Right atrium auricular region (tissue), 2 donors: Measurements from ENCODE around the gene TTC7B. TPM values are rescaled to one million over a fixed set of nuclear protein-coding genes. Genes with fewer than 3 reads are reported as not detected.

Experiments used
- DNase-seq: peaks from one replicate; pipeline ENCODE4 v3.0.0-alpha.2; 2019; ENCODE audit warnings: low spot score
- H3K27ac ChIP-seq, 2 donors: fragments of 200-600 bp; sonication (generic); 1 replicate in 1 of 2; 2 replicates in 1 of 2; pipeline ENCODE4 v1.5.1; 2016 to 2019
- H3K27me3 ChIP-seq, 2 donors: fragments of 200-600 bp; sonication (generic); one replicate each; pipeline versions ENCODE4 v1.5.1 to v1.6.0; 2017 to 2019
- H3K36me3 ChIP-seq: fragments of 200-600 bp; sonication (generic); one replicate; pipeline ENCODE4 v1.5.1; 2016
- H3K4me1 ChIP-seq, 2 donors: fragments of 200-600 bp; sonication (generic); one replicate each; pipeline versions ENCODE4 v1.5.1 to v1.6.0; 2017 to 2019
- H3K4me3 ChIP-seq, 2 donors: fragments of 200-600 bp; sonication (generic); 1 replicate in 1 of 2; 2 replicates in 1 of 2; pipeline ENCODE4 v1.5.1; 2017 to 2019; ENCODE audit warnings: mild to moderate bottlenecking in 1 of 2, moderate library complexity in 1 of 2
- H3K9me3 ChIP-seq, 2 donors: fragments of 200-600 bp; sonication (generic); one replicate each; pipeline ENCODE4 v1.5.1; 2019
- total RNA-seq, 2 donors: library from RNA; depleted of rRNA; stranded (reverse); fragments of >200 nt; gene quantifications; one replicate each; pipeline ENCODE4 v1.1.0, GENCODE V29; 2016
- TF ChIP-seq, protein P1 (sequence below), 2 donors: fragments of 200-600 bp; sonication (generic); IDR thresholded peaks; one replicate each; pipeline ENCODE4 v1.5.1; 2019; ENCODE audit warnings: antibody characterized with exemption in 2 of 2

TTC7B gene
- total RNA-seq, 2 donors from 2014 or later: 45.5 to 57.3 TPM

- peak overlapping the region; percentile 32 to 43 for H3K27ac ChIP-seq
- H3K4me3 ChIP-seq: no peak overlapping the region
- no peaks in the 10 kb centered on the region for H3K36me3 ChIP-seq
- TF ChIP-seq, protein P1, sequence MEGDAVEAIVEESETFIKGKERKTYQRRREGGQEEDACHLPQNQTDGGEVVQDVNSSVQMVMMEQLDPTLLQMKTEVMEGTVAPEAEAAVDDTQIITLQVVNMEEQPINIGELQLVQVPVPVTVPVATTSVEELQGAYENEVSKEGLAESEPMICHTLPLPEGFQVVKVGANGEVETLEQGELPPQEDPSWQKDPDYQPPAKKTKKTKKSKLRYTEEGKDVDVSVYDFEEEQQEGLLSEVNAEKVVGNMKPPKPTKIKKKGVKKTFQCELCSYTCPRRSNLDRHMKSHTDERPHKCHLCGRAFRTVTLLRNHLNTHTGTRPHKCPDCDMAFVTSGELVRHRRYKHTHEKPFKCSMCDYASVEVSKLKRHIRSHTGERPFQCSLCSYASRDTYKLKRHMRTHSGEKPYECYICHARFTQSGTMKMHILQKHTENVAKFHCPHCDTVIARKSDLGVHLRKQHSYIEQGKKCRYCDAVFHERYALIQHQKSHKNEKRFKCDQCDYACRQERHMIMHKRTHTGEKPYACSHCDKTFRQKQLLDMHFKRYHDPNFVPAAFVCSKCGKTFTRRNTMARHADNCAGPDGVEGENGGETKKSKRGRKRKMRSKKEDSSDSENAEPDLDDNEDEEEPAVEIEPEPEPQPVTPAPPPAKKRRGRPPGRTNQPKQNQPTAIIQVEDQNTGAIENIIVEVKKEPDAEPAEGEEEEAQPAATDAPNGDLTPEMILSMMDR (IDR thresholded peaks at IDR 0.05): no peak
- H3K27me3 ChIP-seq: no peaks in the 10 kb centered on the region
- H3K9me3 ChIP-seq: peaks cover 0 to 6% of the 10 kb centered on the region in 2 donors
- peaks cover 0 to 31% of the 10 kb centered on the region in 2 donors for H3K4me1 ChIP-seq
- DNase-seq: peak; percentile 46
Measured at GRCh38 chr14:90743826-90744225, 72.4 kb downstream of the TTC7B start.

DNA sequence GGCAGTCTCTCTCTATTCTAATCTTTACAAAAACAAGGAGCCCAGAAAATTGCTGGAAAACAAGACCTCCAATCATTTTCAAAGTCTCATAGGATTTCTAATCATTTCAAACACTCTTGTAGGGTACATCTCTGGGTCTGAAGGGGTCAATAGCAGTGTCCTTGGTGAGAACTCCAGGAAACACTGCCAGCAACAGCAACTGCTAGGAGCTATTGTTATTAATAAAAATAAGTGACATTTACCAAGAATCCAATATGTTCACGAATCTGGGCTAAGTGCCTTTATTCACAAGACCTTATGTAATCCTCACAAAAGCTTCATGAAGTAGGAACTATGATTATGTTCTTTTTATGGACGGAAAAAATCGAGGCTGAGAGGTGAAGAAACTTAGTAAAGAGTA lies 72.8 kb downstream of the TTC7B start:
- no peak overlapping the region for H3K4me3 ChIP-seq
- H3K4me1 ChIP-seq: peaks cover 0 to 31% of the 10 kb centered on the region in 2 donors
- H3K9me3 ChIP-seq: peaks cover 0 to 6% of the 10 kb centered on the region in 2 donors
- no peak for DNase-seq
- H3K27ac ChIP-seq: peak overlapping the region; percentile 32 to 43
- TF ChIP-seq, protein P1 (IDR thresholded peaks at IDR 0.05): no peak
- no peaks in the 10 kb centered on the region for H3K36me3 ChIP-seq
- H3K27me3 ChIP-seq: no peaks in the 10 kb centered on the region

DNA sequence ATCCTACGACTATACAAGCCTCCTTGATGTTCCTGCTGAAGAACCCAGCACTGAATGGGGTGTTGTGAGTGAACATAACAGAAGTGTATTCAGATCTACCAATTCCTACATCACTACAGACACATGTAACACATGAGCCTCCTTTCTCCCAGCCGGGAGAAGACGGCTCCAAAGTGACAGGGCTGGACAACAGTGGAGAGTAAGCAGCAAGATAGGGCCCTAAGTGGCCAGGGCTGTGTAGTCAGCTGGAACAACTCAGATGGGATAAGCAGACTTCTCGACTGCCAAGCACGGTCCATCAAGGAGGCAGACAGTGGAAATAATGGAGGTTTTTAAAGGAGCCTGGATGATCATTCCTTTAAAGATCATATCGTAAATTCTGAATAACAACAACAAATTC lies 73.5 kb downstream of the TTC7B start:
- TF ChIP-seq, protein P1 (IDR thresholded peaks at IDR 0.05): no peak
- Histone ChIP-seq H3K27ac (peak overlapping the region; percentile 32 to 43), H3K9me3 (peaks cover 0 to 3% of the 10 kb centered on the region in 2 donors), H3K4me1 (peaks cover 0 to 31% of the 10 kb centered on the region in 2 donors), H3K4me3 (no peak overlapping the region), H3K36me3 (no peaks in the 10 kb centered on the region), H3K27me3 (no peaks in the 10 kb centered on the region)
- DNase-seq: peak; percentile 58

DNA sequence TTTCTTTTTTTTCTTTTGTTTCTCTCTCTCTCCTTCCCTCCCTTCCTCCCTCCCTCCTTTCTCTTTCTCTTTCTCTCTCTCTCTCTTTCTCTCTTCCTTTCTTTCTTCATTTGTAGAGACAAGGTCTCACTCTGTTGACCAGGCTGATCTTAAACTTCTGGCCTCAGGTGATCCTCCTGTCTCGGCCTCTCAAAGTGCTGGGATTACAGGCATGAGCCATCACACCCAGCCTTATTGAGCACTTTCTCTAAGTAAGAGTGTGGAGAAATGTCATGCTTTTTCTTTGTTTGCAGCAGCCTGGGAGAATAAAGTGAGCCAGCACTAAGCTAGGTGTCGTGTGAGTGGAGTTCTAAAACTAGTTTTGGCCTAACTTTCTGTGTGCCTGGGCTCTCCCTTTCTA lies 74.0 kb downstream of the TTC7B start:
- TF ChIP-seq, protein P1 (IDR thresholded peaks at IDR 0.05): no peak
- H3K4me1 ChIP-seq: peaks cover 0 to 31% of the 10 kb centered on the region in 2 donors
- H3K9me3 ChIP-seq: no peaks in the 10 kb centered on the region
- H3K27me3 ChIP-seq: no peaks in the 10 kb centered on the region
- no peak for DNase-seq
- H3K27ac ChIP-seq: peak overlapping the region; percentile 32 to 43
- no peak overlapping the region for H3K4me3 ChIP-seq
- no peaks in the 10 kb centered on the region for H3K36me3 ChIP-seq

DNA sequence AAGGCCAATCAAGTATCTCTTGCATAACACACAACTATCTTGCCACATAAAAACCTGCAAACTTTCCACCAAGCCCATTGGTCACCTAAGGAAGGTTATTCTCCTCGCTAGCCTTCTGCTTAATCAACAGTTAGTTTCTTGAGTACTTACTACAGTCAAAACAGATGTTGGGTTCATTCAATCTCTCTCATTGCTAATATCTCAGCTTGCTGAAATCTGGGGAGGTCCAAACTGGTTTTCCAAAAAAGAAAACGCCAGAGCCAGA lies 74.6 kb downstream of the TTC7B start:
- Histone ChIP-seq H3K4me3 (no peak overlapping the region), H3K9me3 (no peaks in the 10 kb centered on the region), H3K27ac (no peak overlapping the region), H3K27me3 (no peaks in the 10 kb centered on the region), H3K36me3 (no peaks in the 10 kb centered on the region), H3K4me1 (peaks cover 0 to 31% of the 10 kb centered on the region in 2 donors)
- DNase-seq: no peak
- TF ChIP-seq, protein P1 (IDR thresholded peaks at IDR 0.05): no peak

DNA sequence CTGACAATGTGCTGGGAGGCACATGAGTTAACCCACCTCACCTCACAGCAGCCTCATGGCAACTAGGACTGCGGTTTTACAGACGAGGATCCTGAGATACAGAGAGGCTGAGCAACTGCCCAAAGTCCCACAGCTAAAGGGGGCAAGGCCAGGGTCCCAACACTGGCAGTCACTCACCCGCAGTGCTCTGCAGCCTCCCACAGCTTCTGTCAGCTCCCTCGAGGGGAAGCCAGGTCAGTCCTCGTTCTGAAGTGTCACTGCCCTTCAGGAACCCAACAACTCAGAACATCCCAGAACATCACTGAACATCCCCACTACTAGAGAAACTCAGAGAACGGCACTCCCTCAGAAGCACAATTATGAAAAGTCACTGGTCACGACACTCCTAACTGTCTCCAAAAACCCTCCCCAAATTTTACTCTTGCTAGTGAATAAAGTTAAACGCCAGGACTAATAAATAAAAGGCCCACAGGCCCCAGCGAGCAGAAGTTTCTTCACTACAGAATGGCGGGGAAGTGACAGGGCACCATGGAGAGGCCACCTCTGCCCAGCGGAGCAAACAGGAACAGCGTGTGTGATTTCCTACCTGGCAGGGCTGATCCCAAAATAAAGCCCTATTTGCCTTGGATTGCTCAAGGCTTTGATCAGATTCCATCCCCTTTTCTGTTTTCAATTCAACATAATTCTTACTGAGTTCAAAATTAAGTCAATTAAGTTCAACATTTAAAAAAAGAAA lies 75.1 kb downstream of the TTC7B start:
- Histone ChIP-seq H3K4me3 (no peak overlapping the region), H3K4me1 (peaks cover 0 to 31% of the 10 kb centered on the region in 2 donors), H3K9me3 (no peaks in the 10 kb centered on the region), H3K27me3 (no peaks in the 10 kb centered on the region), H3K36me3 (no peaks in the 10 kb centered on the region), H3K27ac (peak overlapping the region in 1 of 2 donors; percentile 56)
- TF ChIP-seq, protein P1 (IDR thresholded peaks at IDR 0.05): no peak
- no peak for DNase-seq
